Measurements from ENCODE around the gene TFAP2A.

Gene TFAP2A

GRCh38 chr6:10401632-10402223 lies 13.1 kb downstream of the TFAP2A start:
- TF ChIP-seq, protein P1, sequence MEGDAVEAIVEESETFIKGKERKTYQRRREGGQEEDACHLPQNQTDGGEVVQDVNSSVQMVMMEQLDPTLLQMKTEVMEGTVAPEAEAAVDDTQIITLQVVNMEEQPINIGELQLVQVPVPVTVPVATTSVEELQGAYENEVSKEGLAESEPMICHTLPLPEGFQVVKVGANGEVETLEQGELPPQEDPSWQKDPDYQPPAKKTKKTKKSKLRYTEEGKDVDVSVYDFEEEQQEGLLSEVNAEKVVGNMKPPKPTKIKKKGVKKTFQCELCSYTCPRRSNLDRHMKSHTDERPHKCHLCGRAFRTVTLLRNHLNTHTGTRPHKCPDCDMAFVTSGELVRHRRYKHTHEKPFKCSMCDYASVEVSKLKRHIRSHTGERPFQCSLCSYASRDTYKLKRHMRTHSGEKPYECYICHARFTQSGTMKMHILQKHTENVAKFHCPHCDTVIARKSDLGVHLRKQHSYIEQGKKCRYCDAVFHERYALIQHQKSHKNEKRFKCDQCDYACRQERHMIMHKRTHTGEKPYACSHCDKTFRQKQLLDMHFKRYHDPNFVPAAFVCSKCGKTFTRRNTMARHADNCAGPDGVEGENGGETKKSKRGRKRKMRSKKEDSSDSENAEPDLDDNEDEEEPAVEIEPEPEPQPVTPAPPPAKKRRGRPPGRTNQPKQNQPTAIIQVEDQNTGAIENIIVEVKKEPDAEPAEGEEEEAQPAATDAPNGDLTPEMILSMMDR (IDR thresholded peaks at IDR 0.05; ENCODE audit: low read depth, low read length, missing control alignments): no peak
- DNase-seq (ENCODE audit: low read depth): no peak
- in situ Hi-C loops (cut with HindIII; ENCODE audit: low sequenced_read_pairs): no loop called here
- H3K4me3 ChIP-seq (ENCODE audit: low read depth, low read length): no peak overlapping the region

DNA sequence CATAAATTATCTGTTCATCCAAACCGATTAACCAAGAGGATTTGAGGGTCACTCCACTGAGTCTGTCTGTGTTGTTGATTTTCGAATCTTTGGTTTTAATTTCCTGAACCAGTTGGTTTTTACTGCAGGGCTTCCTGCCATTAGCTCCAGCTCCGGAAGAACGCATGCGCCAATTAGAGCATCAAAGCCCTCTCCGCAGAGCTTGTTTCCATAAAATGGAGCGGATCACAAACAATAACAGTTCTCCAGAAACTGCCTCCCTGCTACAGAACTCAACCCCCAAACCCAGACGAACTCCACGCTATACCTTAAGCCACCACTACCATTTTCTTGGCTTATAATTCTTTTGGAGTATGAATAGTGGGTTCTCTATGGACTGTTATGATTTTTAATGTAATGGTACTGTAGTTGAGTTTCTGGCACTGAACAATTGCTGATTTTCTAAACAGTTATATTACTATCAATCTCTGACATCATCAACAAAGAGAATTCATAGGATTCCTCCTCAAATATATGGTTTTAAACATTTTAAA lies 13.8 kb downstream of the TFAP2A start:
- DNase-seq (ENCODE audit: low read depth): no peak
- no peak overlapping the region for H3K4me3 ChIP-seq (ENCODE audit: low read depth, low read length)
- TF ChIP-seq, protein P1 (IDR thresholded peaks at IDR 0.05; ENCODE audit: low read depth, low read length, missing control alignments): no peak
- in situ Hi-C loops (cut with HindIII; ENCODE audit: low sequenced_read_pairs): no loop called here

DNA sequence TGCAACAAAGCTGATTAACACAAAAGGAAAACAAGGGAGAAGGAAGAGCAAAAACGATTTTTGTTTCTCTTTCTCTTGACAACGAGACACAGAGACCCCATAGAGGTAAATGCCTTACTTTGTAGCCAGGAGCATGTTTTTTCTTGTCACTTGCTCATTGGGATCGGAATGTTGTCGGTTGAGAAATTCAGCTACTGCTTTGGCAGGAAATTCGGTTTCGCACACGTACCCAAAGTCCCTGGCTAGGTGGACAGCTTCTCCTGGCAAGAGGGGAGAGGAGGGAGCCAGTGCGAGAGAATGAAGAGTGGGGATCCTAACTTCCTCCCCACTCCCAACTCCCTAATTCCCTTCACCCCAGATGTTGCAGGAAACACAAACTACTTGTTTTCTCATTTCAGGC lies 14.5 kb downstream of the TFAP2A start:
- in situ Hi-C loops (cut with HindIII; ENCODE audit: low sequenced_read_pairs): no loop called here
- no peak for DNase-seq (ENCODE audit: low read depth)
- TF ChIP-seq, protein P1 (IDR thresholded peaks at IDR 0.05; ENCODE audit: low read depth, low read length, missing control alignments): no peak
- no peak overlapping the region for H3K4me3 ChIP-seq (ENCODE audit: low read depth, low read length)

- DNase-seq (ENCODE audit: low read depth): no peak
- H3K4me3 ChIP-seq (ENCODE audit: low read depth, low read length): no peak overlapping the region
- in situ Hi-C loops (cut with HindIII; ENCODE audit: low sequenced_read_pairs): no loop called here
- TF ChIP-seq, protein P1 (IDR thresholded peaks at IDR 0.05; ENCODE audit: low read depth, low read length, missing control alignments): no peak
Observed at GRCh38 chr6:10399451-10399850, 15.4 kb downstream of the TFAP2A start.

- in situ Hi-C loops (cut with HindIII; ENCODE audit: low sequenced_read_pairs): no loop called here
- no peak for DNase-seq (ENCODE audit: low read depth)
- no peak overlapping the region for H3K4me3 ChIP-seq (ENCODE audit: low read depth, low read length)
- TF ChIP-seq, protein P1 (IDR thresholded peaks at IDR 0.05; ENCODE audit: low read depth, low read length, missing control alignments): no peak
Observed at GRCh38 chr6:10398446-10399218, 16.2 kb downstream of the TFAP2A start.

- no peak for DNase-seq (ENCODE audit: low read depth)
- no peak overlapping the region for H3K4me3 ChIP-seq (ENCODE audit: low read depth, low read length)
- TF ChIP-seq, protein P1 (IDR thresholded peaks at IDR 0.05; ENCODE audit: low read depth, low read length, missing control alignments): no peak
- in situ Hi-C loops (cut with HindIII; ENCODE audit: low sequenced_read_pairs): no loop called here
Observed at GRCh38 chr6:10397756-10398445, 17.0 kb downstream of the TFAP2A start.

Measured in astrocyte of the cerebellum (primary cell).